ENCODE data around the gene CXCL17.

DNA sequence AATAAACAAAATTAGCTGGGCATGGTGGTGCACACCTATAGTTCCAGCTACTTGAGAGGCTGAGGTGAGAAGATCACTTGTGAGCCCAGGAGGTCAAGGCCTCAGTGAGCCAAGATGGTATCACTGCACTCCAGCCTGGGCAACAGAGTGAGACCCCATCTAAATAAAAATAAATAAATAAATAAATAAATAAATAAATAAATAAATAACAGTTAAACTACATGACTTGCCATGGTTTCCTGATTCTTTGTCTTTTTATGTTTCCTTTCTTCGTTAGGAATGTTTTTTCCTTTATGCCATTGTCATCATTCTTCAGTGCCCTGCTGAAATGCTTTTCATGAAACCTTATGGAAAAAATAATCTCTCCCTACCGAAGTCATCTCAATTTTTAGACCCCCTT is 35.2 kb upstream of the CXCL17 start:
- TF ChIP-seq, protein P1, sequence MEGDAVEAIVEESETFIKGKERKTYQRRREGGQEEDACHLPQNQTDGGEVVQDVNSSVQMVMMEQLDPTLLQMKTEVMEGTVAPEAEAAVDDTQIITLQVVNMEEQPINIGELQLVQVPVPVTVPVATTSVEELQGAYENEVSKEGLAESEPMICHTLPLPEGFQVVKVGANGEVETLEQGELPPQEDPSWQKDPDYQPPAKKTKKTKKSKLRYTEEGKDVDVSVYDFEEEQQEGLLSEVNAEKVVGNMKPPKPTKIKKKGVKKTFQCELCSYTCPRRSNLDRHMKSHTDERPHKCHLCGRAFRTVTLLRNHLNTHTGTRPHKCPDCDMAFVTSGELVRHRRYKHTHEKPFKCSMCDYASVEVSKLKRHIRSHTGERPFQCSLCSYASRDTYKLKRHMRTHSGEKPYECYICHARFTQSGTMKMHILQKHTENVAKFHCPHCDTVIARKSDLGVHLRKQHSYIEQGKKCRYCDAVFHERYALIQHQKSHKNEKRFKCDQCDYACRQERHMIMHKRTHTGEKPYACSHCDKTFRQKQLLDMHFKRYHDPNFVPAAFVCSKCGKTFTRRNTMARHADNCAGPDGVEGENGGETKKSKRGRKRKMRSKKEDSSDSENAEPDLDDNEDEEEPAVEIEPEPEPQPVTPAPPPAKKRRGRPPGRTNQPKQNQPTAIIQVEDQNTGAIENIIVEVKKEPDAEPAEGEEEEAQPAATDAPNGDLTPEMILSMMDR (conservative IDR thresholded peaks at IDR 0.05; ENCODE audit: low read length), result no peak
- TF ChIP-seq EZH2phosphoT487 (IDR thresholded peaks at IDR 0.05; ENCODE audit: borderline replicate concordance, low read depth, low read length), result no peak
